ENCODE data around the gene KANSL1.
A peak's percentile ranks its signal among the peaks of the same experiment; 100 is the strongest.
"Not testable (repeated sequence)": the region's sequence is repeated elsewhere in the genome, so short reads cannot be mapped to it uniquely, and the experiment has no call there.

The KANSL1 gene

GRCh38 chr17:46191322-46192188 lies 1.7 kb downstream of the KANSL1 start:
- DNase-seq, result peak; percentile 21

DNA sequence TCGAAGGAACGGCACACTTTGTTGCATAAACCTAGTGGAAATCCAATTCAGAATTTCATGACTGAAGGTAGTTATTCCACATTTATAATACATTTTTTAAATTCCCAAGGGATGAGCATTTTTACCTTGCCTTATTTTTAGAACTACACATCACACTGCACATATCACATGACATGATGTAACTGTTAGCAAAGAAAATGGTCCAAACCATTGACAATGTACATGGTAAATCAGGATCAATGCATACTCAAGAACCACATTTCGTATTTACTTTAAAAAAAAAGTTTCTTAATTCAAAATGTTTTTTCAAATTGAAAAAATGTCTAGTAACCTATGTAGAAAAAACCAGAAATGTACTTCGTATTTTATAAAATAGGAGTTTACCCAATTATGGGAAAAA lies 2.5 kb downstream of the KANSL1 start:
- no peak for DNase-seq

- DNase-seq, result not testable (repeated sequence)
These were observed 6.4 kb downstream of the KANSL1 start for GRCh38 chr17:46186827-46187235.

DNA sequence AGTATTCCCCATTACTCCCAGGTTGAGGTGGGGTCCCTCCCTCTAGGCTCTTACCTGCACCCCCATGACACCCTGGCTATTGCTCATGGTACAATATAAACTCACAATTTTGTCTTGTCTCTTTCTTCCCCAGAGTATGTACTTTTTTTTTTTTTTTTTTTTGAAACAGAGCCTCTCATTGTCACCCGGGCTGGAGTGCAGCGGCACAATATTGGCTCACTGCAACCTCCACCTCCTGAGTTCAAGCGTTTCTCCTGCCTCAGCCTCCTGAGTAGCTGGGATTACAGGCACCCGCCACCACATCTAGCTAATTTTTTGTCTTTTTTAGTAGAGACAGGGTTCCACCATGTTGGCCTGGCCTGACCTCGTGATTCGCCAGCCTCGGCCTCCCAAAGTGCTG lies 8.5 kb downstream of the KANSL1 start:
- DNase-seq, result no peak

GRCh38 chr17:46183383-46183782 lies 9.8 kb downstream of the KANSL1 start:
- not testable (repeated sequence) for DNase-seq

GRCh38 chr17:46182961-46183360 lies 10.3 kb downstream of the KANSL1 start:
- no peak for DNase-seq

DNA sequence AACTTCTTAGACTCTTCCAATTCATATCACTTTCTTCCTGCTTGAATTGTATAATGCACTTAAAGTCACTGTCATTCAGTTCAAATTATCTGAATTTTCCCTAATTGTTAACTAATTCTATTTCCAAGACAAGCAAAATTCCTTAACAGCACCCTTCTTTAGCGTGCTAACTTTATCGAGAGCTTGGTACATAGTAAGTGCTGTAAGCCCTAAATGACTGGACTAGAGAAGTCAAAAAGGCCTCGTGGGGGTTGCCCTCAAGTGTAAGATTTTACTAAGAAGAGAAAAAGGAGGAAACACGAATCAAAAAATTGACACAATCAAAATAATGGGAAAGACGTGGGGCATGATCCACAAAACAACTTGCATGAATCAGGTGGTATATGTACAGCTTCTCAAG lies 11.3 kb downstream of the KANSL1 start:
- no peak for DNase-seq

GRCh38 chr17:46181316-46181715 lies 11.9 kb downstream of the KANSL1 start:
- DNase-seq, result not testable (repeated sequence)

DNA sequence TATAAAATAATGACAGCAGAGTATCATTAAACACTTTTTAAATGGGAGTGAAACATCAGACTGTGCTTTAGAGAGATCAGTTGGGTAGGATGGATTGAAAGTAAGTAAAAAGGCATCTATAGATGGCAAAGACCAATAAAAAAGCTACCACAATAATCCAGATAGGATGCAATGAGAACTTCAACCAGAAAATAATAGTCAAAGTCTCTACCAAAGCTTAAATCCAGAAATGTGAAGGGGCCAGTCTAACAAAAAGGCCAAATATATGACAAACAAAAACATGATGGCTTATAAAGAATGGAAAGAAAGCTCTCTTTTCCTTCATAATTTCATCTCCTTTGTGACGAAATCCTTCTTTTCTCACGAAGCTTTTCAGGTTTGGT lies 12.3 kb downstream of the KANSL1 start:
- no peak for DNase-seq

DNA sequence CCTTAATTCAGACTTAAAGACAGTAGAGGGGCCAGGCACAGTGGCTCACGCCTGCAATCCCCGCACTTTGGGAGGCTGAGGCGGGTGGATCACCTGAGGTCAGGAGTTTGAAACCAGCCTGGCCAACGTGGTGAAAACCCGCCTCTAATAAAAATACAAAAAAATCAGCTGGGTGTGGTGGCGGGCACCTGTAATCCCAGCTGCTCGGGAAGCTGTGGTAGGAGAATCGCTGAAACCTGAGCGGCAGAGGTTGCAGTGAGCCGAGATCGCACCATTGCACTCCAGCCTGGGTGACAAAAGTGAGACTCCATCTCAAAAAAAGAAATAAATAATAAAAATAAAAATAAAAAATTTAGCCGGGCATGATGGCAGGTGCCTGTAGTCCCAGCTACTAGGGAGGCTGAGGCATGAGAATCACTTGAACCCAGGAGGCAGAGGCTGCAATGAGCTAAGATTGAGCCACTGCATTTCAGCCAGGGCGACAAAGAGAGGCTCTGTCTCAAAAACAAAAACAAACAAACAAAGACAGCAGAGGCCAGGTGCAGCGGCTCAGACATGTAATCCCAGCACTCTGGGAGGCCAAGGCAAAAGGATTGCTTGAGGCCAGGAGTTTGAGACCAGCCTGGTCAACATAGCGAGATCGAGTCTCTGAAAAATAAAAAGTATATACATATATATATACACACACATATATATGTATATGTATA lies 12.9 kb downstream of the KANSL1 start:
- DNase-seq, result not testable (repeated sequence)

DNA sequence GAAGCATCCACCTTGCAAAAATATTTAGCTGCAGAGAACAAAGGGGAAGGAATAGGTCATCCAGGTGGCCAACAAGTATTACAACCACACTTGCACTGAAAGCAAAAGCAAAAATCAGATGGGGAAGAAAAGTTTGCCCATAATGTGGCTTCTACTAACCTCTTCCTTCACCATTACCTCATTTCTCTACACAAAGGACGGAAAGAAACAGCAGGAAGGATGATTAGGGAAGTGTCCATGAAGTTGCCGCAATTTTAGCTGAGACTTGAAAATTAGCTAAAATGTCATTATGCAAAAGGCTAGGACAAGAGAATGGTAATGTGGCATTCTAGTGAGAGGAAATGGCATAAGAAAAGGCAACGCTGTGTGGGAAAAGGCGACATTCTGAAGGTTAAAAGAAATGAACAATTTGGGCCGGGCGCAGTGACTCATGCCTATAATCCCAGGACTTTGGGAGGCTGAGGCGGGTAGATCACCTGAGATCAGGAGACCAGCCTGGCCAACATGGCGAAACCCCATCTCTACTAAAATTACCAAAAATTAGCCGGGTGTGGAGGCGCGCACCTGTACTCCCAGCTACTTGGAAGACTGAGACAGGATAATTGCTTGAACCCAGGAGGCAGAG lies 13.7 kb downstream of the KANSL1 start:
- no peak for DNase-seq

- no peak for DNase-seq
These were observed 14.5 kb downstream of the KANSL1 start for GRCh38 chr17:46178550-46179214.

- DNase-seq, result no peak
These were observed 16.3 kb downstream of the KANSL1 start for GRCh38 chr17:46176975-46177374.

DNA sequence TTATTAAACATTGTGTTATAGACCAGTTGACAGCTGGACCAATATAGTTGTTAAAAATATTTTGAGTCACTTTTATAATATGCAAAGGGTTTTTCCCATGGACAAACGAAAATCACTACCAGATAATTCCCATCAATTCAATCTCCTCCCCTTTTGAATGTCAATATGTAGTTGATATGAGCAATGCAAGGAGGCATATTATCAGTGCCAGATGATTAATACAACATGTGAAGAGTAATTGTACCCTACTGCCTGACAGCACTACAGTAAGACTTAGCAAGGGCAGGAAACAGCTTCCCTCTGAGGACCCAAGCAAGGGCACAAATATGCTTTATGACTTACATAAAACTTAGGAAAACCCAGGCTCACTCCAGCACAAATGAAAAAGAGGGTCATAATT lies 17.3 kb downstream of the KANSL1 start:
- no peak for DNase-seq

GRCh38 chr17:46173153-46173552 lies 20.1 kb downstream of the KANSL1 start:
- DNase-seq, result no peak

- DNase-seq, result no peak
These were observed 21.3 kb downstream of the KANSL1 start for GRCh38 chr17:46171939-46172338.

DNA sequence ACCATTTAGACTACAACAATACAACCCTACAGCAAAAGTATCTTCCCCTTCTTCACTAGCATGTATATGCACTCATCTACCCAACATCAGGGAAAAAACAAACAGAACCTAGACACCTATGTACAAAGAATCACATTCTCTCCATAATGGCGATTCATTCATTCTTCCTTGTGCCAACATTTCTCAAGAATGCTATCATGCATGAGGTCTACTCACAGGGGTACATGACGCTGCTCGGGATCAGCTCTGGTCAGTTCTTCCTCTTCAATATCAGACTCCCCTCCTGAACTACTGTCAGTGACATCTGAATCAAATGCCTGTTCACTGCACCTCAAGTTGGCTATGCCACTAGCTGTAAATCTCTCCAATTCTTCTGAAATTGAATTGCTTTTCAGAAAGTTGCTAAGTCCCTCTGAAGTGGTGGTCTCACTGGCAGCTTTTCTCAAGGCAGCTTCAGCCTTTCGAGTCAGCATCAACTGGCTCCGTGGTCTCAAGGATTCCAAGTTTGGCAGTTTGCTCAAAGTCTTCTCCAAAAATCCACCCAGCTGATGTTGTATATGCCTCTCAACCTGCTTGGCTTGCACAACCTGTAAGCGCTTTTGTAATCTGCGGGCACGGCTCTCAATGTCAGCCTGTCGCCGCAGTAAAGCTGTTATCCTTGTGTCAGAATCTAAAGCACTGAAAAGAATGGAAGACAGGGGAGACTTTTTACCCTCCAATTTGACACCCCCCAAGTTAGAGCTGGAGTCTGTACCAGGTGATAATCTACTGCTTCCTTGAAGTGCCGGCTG lies 22.4 kb downstream of the KANSL1 start:
- DNase-seq, result no peak

DNA sequence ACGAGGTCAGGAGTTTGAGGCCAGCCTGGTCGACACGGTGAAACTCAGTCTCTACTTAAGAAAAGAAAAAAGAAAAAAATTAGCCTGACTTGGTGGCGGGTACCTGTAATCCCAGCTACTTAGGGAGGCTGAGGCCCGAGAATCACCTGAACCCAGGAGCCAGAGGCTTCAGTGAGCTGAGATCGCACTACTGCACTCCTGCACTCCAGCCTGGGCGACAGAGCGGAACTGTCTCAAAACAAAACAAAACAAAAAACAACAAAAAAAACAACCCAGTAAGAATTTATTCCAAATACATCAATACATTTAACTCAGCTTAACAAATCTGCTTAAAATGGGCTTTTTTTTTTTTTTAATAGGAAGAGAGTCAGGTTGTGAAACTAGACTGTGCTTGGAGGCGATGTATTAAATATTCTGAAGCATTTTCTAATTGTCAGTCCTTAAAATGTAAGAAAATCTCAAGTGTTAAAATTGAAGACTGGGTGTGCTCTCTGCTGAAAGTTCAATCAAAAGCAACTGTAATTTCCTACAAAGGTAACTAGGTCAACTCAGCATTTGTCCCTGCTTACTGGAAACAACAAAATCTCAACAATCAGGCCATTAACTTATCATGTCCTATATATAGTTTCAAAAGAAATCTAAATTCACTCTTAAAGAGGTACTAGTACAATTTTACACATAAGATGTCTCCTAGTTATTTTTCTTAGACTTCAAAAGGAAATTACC lies 23.2 kb downstream of the KANSL1 start:
- no peak for DNase-seq

DNA sequence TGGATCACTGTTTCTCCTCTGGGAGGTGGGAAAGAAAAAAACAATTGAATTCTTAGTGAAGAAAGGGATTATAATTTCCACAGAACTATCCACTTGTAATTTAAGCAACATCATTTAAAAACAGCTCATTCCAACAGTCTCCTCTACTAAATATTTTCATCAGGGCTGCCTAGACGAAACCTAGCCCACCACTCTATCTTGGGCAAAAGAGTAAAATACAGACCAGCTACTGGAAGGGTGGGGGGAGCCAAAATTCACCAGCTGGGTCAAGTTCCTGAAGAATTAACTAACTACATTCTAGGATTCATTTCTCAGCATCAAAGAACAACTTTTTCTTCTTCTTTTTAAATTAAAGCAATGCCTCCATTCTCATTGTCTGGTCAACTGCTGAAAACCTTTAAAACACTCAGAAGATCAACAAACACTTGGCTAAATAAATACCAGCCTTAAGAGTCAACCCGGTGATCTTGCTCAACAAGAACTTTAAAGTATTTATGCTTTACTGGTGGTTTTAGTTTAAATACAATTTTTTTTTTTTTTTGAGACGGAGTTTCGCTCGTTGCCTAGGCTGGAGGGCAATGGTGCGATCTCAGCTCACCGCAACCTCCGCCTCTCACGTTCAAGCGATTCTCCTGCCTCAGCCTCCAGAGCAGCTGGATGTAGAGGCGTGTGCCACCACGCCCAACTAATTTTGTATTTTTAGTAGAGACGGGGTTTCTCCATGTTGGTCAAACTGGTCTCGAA lies 25.2 kb downstream of the KANSL1 start:
- DNase-seq, result no peak

DNA sequence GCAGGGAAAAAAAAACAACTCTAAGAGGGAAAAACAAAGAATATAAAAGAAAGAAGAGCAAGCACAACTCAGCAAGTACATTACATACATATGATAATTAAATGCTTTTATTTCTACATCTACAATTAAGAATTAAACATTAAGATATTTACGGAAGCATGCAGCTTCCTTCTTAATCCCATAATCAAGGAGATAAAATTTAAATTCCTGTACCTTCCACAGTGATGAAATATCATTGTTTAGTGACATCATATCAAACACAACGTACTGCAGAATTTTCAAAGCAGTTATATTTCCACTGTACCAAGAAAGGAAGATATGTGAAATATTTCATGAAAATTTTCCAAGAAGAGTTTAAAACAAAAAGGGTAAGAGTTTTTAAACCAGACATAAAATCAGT lies 26.0 kb downstream of the KANSL1 start:
- DNase-seq, result no peak

DNA sequence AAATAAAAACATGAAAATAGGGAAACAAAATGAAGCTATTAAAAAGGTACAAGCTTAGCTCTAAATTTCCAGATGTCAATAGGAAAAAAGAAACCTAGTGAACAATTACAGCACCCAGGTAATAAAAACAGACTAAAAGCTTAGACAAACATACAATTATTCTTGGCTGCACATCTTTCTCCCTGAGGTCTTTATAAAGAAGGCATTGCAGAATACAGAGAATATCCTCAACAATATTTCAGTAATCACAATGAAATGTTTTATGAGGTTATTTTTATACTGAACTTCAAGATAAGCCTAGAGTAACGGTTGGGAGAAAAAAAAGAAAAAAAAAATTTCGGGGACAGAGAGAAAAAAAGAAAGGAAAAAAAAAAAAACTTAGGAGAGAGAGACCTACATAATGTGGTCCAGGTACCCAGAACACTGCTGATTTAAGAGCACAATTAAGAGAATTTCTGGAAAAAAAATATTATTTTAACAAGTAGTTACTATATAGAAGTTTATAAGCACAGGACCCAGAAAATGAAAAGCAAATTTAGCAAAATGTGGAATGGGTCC lies 26.5 kb downstream of the KANSL1 start:
- no peak for DNase-seq

Measured in NCI-H2029 (cell line).